GM21526 (cell line): ENCODE measurements around the gene OR10G6.
"Not testable (repeated sequence)": the region's sequence is repeated elsewhere in the genome, so short reads cannot be mapped to it uniquely, and the experiment has no call there.

Experiments used
- ATAC-seq: cut with Tn5 transposase; IDR thresholded peaks from one replicate; pipeline ENCODE4 v1.9.1; 2021; ENCODE audit warnings: moderate library complexity; ENCODE audit not compliant: unreplicated experiment, low FRiP score

Gene OR10G6

GRCh38 chr11:123995119-123995518, at the start of gene OR10G6:
Gene OR10G6, minus strand, starts transcription at chr11:123995161. Its CDS starts 0 bp downstream, at chr11:123995161.
- ATAC-seq, result no peak

GRCh38 chr11:124043420-124043819, 48.5 kb upstream of the OR10G6 start:
- ATAC-seq, result no peak

DNA sequence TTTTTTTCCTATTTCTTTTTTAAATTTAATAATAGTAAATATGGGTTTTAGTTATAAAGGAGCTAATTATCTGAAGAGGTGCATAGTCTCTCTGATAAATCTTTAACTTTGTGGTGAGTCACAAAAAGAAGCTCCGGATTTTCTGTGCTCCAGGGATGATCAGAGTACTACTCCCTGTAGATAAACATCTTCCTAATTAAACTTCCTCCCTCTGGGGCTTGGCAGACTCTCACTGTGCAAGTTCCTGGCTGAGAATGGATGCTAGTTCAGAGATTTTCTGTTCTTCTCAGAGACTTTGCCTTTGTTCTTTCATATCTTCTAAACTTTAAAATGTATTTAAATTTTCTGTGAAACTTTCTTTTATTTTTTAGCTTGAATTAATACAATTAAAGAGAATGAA, 46.3 kb upstream of the OR10G6 start, which contains the start of gene OR10G7:
OR10G7 (minus strand) TSS at position 72 of the 400 bp plus-strand sequence. CDS start 2,324 bp downstream, outside the sequence.
- no peak for ATAC-seq

DNA sequence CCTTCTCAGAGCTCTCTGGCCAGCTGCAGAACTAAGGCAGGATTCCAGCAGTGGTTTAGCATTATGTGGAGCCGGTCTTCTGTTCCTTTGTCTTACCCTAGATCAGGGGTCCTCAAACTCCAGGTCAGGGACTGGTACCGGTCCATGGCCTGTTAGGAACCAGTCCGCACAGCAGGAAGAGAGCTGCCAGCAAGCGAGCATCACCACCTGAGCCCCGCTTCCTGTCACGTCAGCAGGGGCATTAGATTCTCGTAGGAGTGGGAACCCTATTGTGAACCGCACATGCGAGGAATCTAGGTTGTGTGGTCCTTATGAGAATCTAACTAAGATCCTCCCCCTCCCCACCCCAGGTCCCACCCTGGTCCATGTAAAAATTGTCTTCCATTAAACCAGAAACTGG, 44.6 kb upstream of the OR10G6 start:
- ATAC-seq, result no peak

- no peak for ATAC-seq
These were observed 41.7 kb upstream of the OR10G6 start for GRCh38 chr11:124036666-124037065.

DNA sequence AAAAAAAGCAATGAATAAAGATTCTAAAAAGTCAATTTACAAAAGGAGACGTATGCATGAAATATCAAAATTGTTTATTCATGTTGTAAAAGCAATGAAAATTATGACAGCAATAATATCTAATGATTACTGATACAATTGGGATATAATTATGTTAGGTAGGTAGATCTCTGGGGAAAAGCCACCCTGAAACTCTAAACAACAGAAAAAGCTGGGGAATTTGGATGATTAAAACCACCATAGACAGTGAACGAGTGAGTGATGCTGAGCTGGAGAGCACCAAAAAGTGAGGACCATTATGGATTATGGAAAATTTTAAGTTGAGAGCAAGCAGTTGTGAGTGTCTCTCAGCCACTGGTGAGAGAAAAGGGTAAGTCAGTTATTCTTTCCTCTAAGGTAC, 31.5 kb upstream of the OR10G6 start, which contains the start of gene OR10G8:
OR10G8 (plus strand) TSS at position 301 of the 400 bp plus-strand sequence. CDS start 2,825 bp downstream, outside the sequence.
- ATAC-seq, result no peak

- ATAC-seq, result not testable (repeated sequence)
These were observed 20.9 kb upstream of the OR10G6 start for GRCh38 chr11:124015837-124016236.

DNA sequence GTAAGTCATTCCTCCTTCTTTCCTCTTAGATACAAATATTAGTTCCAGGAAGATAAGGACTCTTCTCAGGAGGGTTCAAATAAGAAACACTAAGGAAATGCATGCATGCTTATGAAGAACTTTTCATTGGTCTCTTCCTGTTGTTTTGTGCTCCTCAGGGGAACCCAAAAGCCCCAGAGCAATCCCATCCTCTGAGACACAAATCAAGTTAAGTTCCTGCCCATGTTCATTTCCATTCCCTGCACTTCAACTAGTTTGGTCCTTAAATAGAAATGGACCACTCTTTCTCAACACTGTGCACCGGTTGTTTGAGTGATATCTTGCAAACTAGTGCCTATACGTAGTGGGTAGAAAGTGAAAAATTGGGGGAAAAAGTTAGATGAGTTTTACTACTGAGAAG, 17.7 kb upstream of the OR10G6 start, which contains the start of gene OR10G4:
OR10G4 (plus strand) TSS at position 301 of the 400 bp plus-strand sequence. CDS start 2,578 bp downstream, outside the sequence.
- no peak for ATAC-seq

DNA sequence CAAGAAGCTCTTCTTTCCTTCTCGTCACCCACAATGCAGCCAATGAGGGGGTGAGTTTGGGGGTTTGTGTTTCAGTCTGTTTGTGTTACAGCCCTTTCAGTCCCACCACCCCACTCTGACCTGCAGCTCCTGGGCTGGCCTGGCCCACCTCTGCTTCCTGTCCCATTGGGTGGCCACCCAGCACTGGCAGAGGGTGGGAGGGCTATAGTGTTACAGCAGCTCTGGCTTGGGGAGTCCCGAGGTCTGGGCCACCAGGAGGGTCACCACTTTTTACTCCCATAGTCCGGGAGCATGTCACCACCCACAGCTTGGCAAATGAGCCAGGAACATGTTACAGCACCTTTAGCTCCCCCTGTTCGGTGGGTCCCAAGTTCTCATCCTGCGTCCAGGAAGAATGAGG, 15.7 kb downstream of the OR10G6 start:
- no peak for ATAC-seq

GRCh38 chr11:123977731-123978347, 17.1 kb downstream of the OR10G6 start, which contains the start of gene OR10S1:
Gene OR10S1, minus strand, starts transcription at chr11:123977781. Its CDS starts 117 bp downstream, at chr11:123977664.
- no peak for ATAC-seq

GRCh38 chr11:123976770-123977560, 18.0 kb downstream of the OR10G6 start:
- ATAC-seq, result no peak

GRCh38 chr11:123973816-123974215, 21.1 kb downstream of the OR10G6 start:
- no peak for ATAC-seq

GRCh38 chr11:123956752-123957151, 38.2 kb downstream of the OR10G6 start:
- no peak for ATAC-seq

GRCh38 chr11:123945132-123945531, 49.8 kb downstream of the OR10G6 start:
- no peak for ATAC-seq
